Stomach (tissue), 4 donors: ENCODE results near the gene TADA2B.

Experiments
- POLR2A ChIP-seq, 4 donors: fragments of 450-650 bp; IDR thresholded peaks; one replicate each; pipeline ENCODE4 v1.6.1; 2016; ENCODE audit warnings: antibody characterized with exemption in 4 of 4, control low read depth in 2 of 4, mild to moderate bottlenecking in 1 of 4, moderate library complexity in 1 of 4
- POLR2AphosphoS5 ChIP-seq, 3 donors: sonication (generic); formaldehyde crosslinking; IDR thresholded peaks; one replicate each; pipeline ENCODE4 v1.6.1; 2016; ENCODE audit warnings: antibody characterized with exemption in 3 of 3
- TF ChIP-seq, protein P1 (sequence below), 7 experiments: fragments of 450-650 bp in 4 of 7; fragments of 200-600 bp in 3 of 7; sonication (generic) in 3 of 7; IDR thresholded peaks; one replicate each; pipeline ENCODE4 v1.5.1; 2016 to 2019; ENCODE audit warnings: antibody characterized with exemption in 7 of 7, control low read depth in 2 of 7, mild to moderate bottlenecking in 1 of 7

GRCh38 chr4:7050481-7051143 is 7.4 kb downstream of the TADA2B start:
- TF ChIP-seq POLR2A (IDR thresholded peaks at IDR 0.05) = no peak
- TF ChIP-seq, protein P1, sequence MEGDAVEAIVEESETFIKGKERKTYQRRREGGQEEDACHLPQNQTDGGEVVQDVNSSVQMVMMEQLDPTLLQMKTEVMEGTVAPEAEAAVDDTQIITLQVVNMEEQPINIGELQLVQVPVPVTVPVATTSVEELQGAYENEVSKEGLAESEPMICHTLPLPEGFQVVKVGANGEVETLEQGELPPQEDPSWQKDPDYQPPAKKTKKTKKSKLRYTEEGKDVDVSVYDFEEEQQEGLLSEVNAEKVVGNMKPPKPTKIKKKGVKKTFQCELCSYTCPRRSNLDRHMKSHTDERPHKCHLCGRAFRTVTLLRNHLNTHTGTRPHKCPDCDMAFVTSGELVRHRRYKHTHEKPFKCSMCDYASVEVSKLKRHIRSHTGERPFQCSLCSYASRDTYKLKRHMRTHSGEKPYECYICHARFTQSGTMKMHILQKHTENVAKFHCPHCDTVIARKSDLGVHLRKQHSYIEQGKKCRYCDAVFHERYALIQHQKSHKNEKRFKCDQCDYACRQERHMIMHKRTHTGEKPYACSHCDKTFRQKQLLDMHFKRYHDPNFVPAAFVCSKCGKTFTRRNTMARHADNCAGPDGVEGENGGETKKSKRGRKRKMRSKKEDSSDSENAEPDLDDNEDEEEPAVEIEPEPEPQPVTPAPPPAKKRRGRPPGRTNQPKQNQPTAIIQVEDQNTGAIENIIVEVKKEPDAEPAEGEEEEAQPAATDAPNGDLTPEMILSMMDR (IDR thresholded peaks at IDR 0.05) = no peak
- no peak for TF ChIP-seq POLR2AphosphoS5 (IDR thresholded peaks at IDR 0.05)
